OCI-LY7 (cell line): ENCODE measurements around the gene GNAL. TPM values are rescaled to one million over a fixed set of nuclear protein-coding genes. Genes with fewer than 3 reads are reported as not detected.

Experiments
- BruUV-seq: library from RNA; stranded (reverse); fragments of 400-500 nt; replicated peaks from 2 replicates; lab custom pipeline; 2021; lab: Mats Ljungman, UMichigan
- CTCF ChIA-PET: fragments of 300-600 bp; sonication (Branson Sonifier 250); formaldehyde crosslinking; loops from one replicate; lab custom pipeline; 2022; ENCODE audit warnings: antibody characterized with exemption; ENCODE audit not compliant: unreplicated experiment; lab: Charles Lee
- POLR2A ChIA-PET: fragments of 300-600 bp; sonication (Branson Sonifier 250); formaldehyde crosslinking; loops from one replicate; lab custom pipeline; 2022; ENCODE audit warnings: antibody characterized with exemption; lab: Charles Lee
- DNase-seq: peaks from one replicate; pipeline ENCODE4 v3.0.0-alpha.2; 2015; ENCODE audit warnings: low spot score
- H2AFZ ChIP-seq: fragments of 200-600 bp; sonication (generic), shearing (Covaris generic); 2 replicates; pipeline ENCODE4 v1.6.1; 2014; ENCODE audit warnings: mild to moderate bottlenecking, antibody characterized with exemption, low read length, moderate library complexity
- H3K27ac ChIP-seq: fragments of 200-600 bp; sonication (generic); 2 replicates; pipeline ENCODE4 v1.5.1; 2014; ENCODE audit warnings: mixed run types, low read depth, mild to moderate bottlenecking, moderate library complexity, low read length, inconsistent platforms; ENCODE audit not compliant: poor library complexity, severe bottlenecking
- H3K36me3 ChIP-seq: fragments of 200-600 bp; sonication (generic); 2 replicates; pipeline ENCODE4 v1.6.1; 2014; ENCODE audit warnings: mild to moderate bottlenecking, antibody characterized with exemption, low read length, moderate library complexity, mixed read lengths; ENCODE audit not compliant: insufficient read depth
- H3K4me1 ChIP-seq: fragments of 200-600 bp; sonication (generic); 2 replicates; pipeline ENCODE4 v1.5.1; 2014; ENCODE audit warnings: mild to moderate bottlenecking, low read length; ENCODE audit not compliant: insufficient read depth, poor library complexity, severe bottlenecking
- H3K4me2 ChIP-seq: fragments of 200-600 bp; sonication (generic); 2 replicates; pipeline ENCODE4 v1.6.1; 2014; ENCODE audit warnings: mild to moderate bottlenecking, low read length
- H3K4me3 ChIP-seq: fragments of 200-600 bp; sonication (generic); 2 replicates; pipeline ENCODE4 v1.5.1; 2014; ENCODE audit warnings: mild to moderate bottlenecking, low read depth, low read length; ENCODE audit not compliant: poor library complexity, severe bottlenecking
- H3K79me2 ChIP-seq: fragments of 200-600 bp; sonication (generic); 2 replicates; pipeline ENCODE4 v1.6.1; 2016; ENCODE audit warnings: low read depth, mild to moderate bottlenecking, low read length, moderate library complexity, mixed read lengths; ENCODE audit not compliant: insufficient read depth
- H3K9me2 ChIP-seq: fragments of 200-600 bp; sonication (generic); 2 replicates; pipeline ENCODE4 v1.6.1; 2016; ENCODE audit warnings: mild to moderate bottlenecking, low read length, mixed read lengths; ENCODE audit not compliant: insufficient read depth
- H3K9me3 ChIP-seq: fragments of 200-600 bp; sonication (generic); 2 replicates; pipeline ENCODE4 v1.6.1; 2014; ENCODE audit warnings: mild to moderate bottlenecking, mixed run types, low read length, mixed read lengths
- H4K20me1 ChIP-seq: fragments of 200-600 bp; sonication (generic); 2 replicates; pipeline ENCODE4 v1.6.1; 2014; ENCODE audit warnings: mild to moderate bottlenecking, antibody characterized with exemption, low read length, moderate library complexity, mixed read lengths; ENCODE audit not compliant: insufficient read depth
- CTCF ChIP-seq: fragments of 200-600 bp; sonication (generic); conservative IDR thresholded peaks from 2 replicates; pipeline ENCODE4 v1.5.1; 2014; ENCODE audit warnings: mild to moderate bottlenecking, antibody characterized with exemption, low read length, moderate library complexity, mixed read lengths
- EZH2phosphoT487 ChIP-seq: fragments of 200-600 bp; sonication (generic); IDR thresholded peaks from 2 replicates; pipeline ENCODE4 v1.6.1; 2018; ENCODE audit warnings: low read depth, borderline replicate concordance, mild to moderate bottlenecking, mixed run types, antibody characterized with exemption, low read length, moderate library complexity, mixed read lengths
- intact Hi-C: fragments of 100-400 bp; cut with micrococcal nuclease; formaldehyde crosslinking; loops from one replicate; pipeline ENCODE4 v1.10.0; 2022; ENCODE audit not compliant: unreplicated experiment
- total RNA-seq, 2 experiments: library from RNA; depleted of rRNA in 1 of 2; stranded (reverse); fragments of >200 nt in 1 of 2; shearing (Covaris generic) in 1 of 2; gene quantifications; 2 replicates each; pipeline ENCODE4 v1.2.3, GENCODE V29; 2014 to 2022

GNAL gene
- total RNA-seq, 2 experiments from 2014 or later = 0.03 to 0.25 TPM

GRCh38 chr18:11834772-11835171, 145.7 kb downstream of the GNAL start:
- POLR2A ChIA-PET = interaction anchor here (0.6 to 1.7 kb wide), 2 partner anchors 14 to 796 kb away, joined by 5 to 6 read pairs; no protein-coding TSS in a partner anchor
- intact Hi-C loops = no loop called here
- Histone ChIP-seq H3K79me2 (no peaks in the 10 kb centered on the region), H3K27ac (no peak overlapping the region), H4K20me1 (no peaks in the 10 kb centered on the region), H3K36me3 (no peaks in the 10 kb centered on the region), H3K4me3 (no peak overlapping the region), H2AFZ (no peak overlapping the region), H3K9me3 (0 out of 2 replicates have a peak, but pooled peaks cover 3% of the 10 kb centered on the region), H3K4me1 (no peaks in the 10 kb centered on the region), H3K4me2 (no peak overlapping the region), H3K9me2 (no peaks in the 10 kb centered on the region)
- CTCF ChIA-PET = no interaction called here
- BruUV-seq = no TSS peak
- DNase-seq = no peak
- TF ChIP-seq CTCF (no peak), EZH2phosphoT487 (no peak)

- H3K4me2 ChIP-seq = no peak overlapping the region
Measured at GRCh38 chr18:11839556-11839955, 150.5 kb downstream of the GNAL start.

More at GRCh38 chr18:11839556-11839955, 150.5 kb downstream of the GNAL start:
- POLR2A ChIA-PET = interaction anchor here (0.6 to 1.4 kb wide), 4 partner anchors 10 to 66 kb away, joined by 3 to 4 read pairs (median 3); no protein-coding TSS in a partner anchor
- no peaks in the 10 kb centered on the region for H3K9me2 ChIP-seq
- intact Hi-C loops = no loop called here
- no peaks in the 10 kb centered on the region for H3K4me1 ChIP-seq
- TF ChIP-seq CTCF (no peak), EZH2phosphoT487 (no peak)
- no TSS peak for BruUV-seq
- H3K4me3 ChIP-seq = no peak overlapping the region
- H3K79me2 ChIP-seq = no peaks in the 10 kb centered on the region
- no peak overlapping the region for H2AFZ ChIP-seq
- no peak for DNase-seq
- H3K36me3 ChIP-seq = no peaks in the 10 kb centered on the region
- H4K20me1 ChIP-seq = no peaks in the 10 kb centered on the region
- no peak overlapping the region for H3K27ac ChIP-seq
- H3K9me3 ChIP-seq = no peaks in the 10 kb centered on the region
- CTCF ChIA-PET = no interaction called here
